GM21717 (cell line): ENCODE measurements around the gene PPP2R5C.
"Not testable (repeated sequence)": the region's sequence is repeated elsewhere in the genome, so short reads cannot be mapped to it uniquely, and the experiment has no call there.

Experiments used
- ATAC-seq: cut with Tn5 transposase; IDR thresholded peaks from one replicate; pipeline ENCODE4 v1.9.1; 2021; ENCODE audit warnings: mild to moderate bottlenecking, moderate library complexity; ENCODE audit not compliant: unreplicated experiment

Gene PPP2R5C

DNA sequence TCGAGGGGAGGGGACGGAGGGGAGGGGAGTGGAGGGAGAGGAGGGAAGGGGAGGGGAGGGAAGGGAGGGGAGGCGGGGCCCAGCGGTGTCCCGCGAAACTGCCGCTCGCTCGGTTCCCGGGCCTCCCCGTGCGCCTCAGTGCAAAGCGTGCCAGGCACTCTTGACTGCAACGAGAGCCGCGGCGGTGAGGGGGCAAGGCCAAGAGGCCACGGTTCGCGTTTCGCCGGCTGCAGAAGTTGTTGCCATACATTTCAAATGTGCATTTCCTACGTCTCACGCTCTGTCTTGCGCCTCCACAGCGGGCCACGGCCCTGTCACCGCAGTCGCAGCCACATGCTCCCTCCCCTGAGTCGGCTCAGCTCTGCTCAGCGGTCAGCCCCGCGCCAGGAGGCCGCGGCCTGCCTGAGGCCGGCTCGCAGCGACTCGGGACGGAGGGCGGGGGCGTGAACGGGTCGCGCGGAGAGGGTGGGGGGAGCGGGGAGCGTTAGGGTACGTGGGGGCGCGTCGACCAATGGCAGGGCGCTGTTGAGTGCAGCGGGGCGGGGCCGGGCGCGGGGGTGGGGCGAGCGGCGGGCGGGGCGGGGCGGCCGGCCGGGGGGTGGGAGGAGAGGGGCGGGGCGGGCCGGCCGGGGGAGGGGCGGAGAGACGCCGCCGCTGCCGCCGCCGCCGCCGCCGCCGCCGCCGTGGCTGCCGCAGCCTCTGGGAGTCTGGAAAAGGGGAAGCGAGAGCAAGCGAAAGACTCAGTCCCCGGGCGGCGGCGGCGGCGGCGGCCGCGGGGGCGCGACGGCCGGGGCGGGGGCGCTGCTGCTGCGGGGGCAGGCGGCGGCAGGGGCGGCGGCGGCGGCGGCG lies at the start of gene PPP2R5C:
Gene PPP2R5C (plus strand): TSS at position 678 of the 849 bp plus-strand sequence. CDS start 185 bp downstream, outside the sequence.
- ATAC-seq, result peak; percentile 53

DNA sequence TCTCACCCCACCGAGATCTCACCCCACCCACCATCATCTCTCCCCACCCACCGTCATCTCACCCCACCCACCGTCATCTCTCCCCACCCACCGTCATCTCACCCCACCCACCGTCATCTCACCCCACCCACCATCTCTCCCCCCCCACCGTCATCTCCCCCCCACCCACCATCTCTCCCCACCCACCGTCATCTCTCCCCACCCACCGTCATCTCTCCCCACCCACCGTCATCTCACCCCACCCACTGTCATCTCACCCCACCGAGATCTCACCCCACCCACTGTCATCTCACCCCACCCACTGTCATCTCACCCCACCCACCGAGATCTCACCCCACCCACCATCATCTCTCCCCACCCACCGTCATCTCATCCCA lies 49.7 kb upstream of the PPP2R5C start:
- not testable (repeated sequence) for ATAC-seq

DNA sequence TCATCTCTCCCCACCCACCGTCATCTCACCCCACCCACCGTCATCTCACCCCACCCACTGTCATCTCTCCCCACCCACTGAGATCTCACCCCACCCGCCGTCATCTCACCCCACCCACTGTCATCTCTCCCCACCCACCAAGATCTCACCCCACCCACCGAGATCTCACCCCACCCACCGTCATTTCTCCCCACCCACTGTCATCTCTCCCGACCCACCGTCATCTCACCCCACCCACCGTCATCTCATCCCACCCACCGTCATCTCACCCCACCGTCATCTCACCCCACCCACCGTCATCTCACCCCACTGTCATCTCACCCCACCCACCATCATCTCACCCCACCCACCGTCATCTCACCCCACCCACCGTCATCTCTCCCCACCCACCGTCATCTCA lies 49.2 kb upstream of the PPP2R5C start:
- not testable (repeated sequence) for ATAC-seq

DNA sequence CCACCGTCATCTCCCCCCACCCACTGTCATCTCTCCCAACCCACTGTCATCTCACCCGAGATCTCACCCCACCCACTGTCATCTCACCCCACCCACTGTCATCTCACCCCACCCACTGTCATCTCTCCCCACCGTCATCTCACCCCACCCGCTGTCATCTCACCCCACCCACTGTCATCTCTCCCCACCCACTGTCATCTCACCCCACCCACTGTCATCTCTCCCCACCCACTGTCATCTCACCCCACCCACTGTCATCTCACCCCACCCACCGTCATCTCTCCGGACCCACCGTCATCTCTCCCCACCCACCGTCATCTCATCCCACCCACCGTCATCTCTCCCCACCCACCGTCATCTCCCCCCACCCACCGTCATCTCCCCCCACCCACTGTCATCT lies 48.4 kb upstream of the PPP2R5C start:
- not testable (repeated sequence) for ATAC-seq

DNA sequence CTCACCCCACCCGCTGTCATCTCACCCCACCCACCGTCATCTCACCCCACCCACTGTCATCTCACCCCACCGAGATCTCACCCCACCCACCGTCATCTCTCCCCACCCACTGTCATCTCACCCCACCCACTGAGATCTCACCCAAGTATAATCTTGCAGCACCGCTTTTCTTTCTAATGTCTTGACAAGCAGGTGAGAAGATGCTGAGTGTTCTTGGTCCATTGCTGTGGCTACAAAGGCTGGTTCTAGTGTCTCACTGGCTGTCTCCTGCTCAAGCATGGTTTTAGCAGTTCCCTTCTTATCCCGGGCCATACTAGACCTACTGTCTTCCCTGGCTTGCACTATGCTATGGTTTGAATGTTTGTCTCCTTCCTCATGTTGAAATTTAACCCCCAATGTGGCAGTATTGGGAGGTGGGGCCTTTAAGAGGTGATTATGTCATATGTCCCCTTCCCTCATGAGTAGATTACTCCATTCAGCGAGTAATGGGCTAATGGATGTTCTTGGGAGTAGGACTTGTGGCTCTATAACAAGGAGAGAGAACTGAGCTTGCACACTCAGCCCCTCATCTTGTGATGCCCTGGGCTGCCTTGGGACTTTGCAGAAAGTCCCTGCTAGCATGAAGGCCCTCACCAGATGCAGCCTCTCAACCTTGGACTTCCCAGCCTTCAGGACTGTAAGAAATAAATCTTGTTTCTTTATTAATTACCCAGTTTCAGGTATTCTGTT lies 47.7 kb upstream of the PPP2R5C start:
- no peak for ATAC-seq

DNA sequence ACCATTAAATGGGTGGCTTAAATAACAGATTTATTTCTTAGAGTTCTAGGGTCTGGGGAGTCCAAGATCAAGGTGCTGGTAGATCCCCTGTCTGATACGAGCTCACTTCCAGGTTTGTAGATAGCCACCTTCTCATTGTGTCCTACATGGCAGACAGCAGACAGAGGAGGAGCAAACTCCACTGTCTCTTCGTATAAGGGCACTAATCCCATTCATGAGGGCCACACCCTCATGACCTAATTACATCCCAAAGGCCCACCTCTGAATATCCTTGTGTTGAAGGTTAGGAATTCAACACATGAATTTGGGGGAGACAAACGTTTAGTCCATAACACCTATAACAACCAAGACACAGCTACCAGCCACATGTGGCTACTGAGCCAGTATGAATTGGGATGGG lies 47.1 kb upstream of the PPP2R5C start:
- ATAC-seq, result no peak

DNA sequence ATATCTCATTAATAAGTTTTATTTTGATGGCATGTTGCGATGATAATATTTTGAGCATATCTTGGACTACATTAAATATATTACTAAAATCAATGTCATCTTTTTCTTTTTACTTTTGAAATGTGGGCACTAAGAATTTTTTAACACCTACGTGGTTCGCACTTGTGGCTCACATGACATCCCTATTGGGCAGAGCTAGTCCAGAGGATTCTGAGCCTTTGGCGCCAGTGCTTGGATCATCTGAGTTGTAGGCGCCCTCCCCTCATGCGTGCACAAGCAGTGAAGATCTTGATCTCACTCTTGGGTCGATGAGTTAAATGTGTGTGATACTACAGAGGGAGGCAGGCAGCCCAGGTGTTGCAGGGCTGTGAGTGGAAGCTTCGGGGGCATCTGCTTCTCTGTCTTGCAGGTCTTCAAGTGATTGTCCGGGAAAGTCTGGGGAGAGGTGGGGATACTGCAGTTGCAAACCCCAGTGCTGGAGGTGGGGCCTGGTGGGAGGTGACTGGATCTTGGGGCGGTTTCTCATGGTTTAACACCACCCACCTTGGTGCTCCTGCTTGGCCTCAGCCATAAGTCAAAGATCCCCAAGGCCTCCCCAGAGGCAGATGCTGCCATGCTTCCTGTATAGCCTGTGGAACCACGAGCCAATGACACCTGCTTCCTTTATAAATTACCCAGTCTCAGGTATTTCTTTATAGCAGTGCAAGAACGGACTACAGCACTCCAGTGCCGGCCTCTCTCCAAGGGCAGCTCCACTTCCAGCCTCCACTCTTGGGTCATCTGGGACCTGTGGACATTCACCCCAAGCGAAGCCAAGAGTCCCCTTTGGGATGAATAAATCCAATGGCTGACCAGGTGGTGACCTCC lies 46.1 kb upstream of the PPP2R5C start:
- no peak for ATAC-seq

DNA sequence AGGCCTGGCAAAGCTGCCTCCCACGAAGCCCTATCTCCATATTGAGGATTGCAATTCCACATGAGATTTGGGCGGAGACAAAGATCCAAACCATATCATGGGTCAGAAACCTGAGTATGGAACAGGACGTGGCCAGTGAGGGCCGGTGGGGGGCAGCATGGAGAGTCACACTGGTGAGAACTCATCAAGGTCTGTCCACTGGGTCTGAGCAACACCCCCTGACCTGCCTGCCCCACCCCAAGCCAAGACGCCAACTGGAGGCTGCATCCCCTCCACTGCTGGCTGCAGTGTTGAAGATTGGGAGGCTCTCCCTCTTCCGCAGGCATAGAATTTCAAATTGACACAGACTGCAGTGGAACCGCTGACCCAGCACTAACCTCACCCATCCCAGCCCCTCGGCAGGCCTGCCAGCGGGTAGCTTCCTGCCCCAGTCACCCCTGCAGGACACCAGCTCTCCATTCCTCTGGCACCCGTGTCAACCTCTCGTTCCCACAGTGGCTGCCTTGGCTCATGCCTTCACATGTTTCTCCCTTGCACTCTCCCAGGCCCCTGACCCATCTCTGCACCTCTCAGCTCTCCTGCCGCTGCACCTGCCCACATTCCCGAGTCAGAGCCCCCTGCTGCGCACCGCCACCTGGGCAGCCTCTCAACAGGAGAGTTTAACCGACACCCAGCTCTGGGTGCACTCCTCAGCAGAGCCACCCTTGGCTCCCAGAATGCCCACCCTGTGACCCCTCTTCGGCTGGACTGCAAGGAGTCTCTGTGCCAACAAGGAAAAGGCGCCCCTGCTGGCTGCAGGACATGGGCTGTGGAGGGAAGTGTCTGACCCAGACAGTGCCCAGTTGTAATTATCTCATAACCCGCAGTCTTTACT lies 45.2 kb upstream of the PPP2R5C start:
- ATAC-seq, result no peak

DNA sequence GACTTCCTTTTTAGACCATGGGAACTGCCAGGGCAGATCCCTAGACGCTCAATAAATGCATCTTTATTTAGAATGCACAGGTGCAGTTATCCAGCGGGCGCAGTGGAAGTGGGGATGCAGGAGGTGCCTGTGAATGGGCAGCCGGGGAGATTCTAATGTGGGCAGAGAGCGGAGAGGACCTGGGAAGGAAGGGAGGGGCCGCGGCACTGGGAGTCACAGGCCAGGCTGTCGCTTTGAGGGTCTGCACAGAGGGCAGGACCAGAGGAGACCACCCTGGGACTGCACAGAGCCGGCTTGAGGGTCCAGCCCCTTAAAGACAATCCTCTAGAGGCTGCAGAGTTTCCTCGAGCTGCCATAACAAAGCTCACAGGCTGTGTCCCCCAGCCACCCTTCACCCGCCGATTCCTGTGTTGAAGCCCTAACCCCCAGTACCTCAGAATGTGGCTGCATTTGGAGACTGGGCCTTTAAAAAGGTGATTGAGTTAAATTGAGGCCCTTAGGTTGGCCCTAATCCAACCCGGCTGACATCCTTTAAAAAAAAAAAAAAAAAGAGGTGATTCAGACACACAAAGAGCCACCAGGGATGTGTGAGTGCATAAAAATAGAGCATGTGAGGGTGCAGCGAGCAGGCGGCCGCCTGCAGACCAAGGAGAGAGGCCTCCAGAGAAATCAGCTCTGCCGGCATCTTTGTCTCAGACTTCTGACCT lies 44.4 kb upstream of the PPP2R5C start:
- ATAC-seq, result no peak

DNA sequence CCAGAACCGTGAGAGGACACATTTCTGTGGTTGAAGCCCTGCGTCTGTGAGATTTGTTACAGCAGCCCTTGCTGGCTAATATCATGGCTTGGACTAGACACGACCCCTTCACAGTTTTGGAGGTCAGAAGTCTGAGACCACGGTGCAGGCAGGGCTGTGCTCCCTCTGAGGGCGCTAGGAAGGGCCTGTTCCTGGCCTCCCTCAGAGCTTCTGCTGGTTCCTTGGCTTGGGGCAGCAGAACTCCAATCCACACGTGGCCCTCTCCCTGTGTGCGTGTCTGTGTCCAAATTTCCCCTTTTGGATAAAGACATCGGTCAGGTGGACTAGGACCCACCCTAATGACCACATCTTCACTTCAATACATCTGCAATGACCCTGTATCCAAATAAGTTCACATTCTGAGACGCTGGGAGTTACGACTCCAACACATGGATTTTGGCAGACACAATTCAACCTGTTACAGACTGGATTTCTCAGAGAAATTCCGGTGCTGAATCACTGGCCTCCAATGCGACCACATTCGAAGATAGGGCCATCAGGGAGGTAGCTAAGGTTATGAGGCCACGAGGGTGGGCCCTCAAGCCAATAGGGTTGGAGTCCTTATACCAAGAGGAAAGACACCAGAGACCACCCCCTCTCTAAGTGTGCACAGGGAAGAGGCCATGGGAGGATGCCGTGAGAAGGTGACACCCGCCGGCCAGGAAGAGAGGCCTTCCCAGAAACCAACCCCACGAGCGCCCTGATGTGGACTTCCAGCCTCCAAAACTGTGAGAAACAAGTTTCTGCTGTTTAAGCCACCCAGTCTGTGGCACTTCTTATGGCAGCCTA lies 43.6 kb upstream of the PPP2R5C start:
- ATAC-seq, result no peak

DNA sequence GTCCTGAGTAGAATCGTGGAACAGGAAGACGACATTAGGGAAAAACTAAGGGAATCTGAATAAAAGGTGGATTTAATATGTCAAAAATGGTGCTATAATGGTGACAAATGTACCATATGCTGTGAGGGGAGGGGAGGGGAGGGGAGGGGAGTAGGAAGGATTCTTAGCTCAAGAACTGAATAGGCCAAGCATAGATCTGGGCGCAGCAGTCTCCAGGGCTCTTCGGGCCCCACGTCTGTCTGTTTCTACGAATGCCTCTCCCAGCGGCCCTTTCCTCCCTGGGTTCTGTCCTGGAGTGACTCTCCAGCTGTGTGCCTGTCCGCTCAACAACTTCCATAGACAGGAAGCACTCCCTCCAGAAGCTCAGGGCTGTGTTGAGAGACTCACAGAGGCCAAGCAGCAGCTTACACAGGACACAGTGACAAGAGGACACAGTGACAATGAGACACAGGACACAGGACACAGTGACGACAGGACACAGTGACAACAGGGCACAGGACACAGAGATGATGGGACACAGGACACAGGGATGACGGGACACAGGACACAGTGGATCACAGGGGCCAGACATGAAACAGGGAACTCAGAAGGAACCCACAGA lies 42.4 kb upstream of the PPP2R5C start:
- no peak for ATAC-seq

DNA sequence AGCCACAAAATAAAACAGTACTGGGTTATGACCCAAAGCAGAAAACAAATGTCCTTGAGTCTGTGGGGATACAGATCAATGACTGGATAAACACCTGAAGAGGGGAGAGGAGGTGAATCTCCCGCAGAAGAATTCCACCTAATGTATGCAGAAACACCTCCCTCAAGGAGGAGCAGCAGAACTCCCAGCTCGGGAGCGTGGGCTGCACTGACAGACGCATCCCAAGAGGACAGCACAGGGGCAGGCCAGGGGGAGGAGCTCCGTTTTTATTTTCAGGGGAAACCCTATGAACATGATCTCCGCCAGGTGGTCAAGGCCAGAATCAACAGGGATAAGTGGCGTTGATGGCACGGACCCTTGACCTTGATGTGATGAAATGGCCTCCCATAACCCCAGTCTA lies 41.8 kb upstream of the PPP2R5C start:
- no peak for ATAC-seq

DNA sequence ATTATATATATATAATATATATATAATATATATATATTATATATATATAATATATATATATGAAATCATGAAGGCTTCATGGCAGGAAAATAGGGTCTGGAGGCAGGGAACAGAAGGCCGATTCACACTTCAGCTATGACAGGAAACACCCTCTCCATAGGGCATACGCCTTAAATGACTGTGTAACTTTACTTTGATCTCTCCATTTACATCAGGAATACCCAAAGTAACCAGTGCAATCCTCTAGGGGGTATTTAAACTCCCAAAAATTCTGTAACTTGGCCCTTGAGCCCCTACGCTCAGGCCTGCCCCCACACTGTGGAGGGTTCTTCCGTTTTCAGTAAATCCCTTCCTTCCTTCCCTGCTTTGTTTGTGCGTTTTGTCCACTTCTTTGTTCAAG lies 40.4 kb upstream of the PPP2R5C start:
- no peak for ATAC-seq

DNA sequence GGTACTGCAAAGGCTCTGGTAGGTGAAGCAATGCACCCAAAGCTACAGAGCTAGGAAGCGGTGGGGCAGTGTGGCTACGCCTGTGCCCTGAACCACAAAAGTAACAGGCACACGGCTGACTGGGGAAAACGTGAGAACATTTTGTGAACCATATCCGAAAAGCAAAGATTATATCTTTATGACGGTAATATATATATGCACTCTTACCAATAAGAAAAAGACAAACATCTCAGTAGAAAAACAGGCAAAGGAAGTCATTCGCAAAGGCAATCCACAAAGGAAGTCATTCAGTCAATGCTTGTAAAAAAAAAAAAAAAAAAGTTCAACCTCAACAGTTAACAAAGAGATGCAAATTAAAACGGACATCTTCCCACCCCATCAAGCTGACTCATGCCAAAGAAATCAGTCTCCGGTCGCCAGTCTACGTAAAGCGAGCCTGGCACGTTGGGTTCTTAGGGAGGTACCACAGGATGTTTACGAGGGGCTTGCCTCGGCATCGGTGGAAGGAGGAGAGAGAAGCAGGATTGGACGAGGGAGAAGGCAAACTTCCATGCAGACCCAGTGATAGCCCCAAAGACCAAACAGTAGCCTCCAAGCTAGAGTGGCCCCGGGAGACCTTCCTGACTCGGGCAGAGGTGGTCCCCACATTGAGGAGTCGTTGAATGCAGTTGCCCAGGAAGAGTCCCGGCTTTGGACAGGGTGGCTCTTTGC lies 39.4 kb upstream of the PPP2R5C start:
- ATAC-seq, result no peak

DNA sequence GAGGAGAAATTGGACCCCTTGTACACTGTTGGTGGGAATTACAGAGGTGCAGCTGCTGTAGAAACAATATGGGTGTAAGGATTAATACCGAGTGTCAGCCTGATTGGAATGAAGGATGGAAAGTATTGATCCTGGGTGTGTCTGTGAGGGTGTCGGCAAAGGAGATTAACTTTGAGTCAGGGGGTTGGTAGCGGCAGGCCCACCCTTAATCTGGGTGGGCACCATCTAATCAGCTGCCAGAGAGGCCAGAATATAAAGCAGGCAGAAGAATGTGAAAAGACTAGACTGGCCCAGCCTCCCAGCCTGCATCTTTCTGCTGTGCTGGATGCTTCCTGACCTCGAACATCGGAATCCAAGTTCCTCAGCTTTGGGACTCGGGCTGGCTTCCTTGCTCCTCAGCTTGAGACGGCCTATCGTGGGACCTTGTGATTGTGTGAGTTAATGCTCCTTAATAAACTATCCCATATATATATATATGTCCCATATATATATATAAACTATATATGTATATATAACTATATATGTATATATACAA lies 38.4 kb upstream of the PPP2R5C start:
- no peak for ATAC-seq

DNA sequence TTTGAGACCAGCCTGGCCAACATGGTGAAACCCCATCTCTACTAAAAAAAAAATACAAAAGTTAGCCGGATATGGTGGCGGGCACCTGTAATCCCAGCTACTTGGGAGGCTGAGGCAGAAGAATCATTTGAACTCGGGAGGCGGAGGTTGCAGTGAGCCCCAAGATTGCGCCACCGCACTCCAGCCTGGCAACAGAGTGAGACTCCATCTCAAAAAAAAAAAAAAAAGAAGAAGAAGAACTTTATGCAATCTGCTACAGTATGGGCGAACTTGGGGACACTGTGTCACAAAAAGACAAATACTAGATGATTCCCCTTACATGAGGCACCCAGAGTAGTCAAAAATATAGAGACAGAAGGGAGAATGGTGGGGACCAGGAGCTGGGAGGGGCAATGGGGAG lies 35.9 kb upstream of the PPP2R5C start:
- not testable (repeated sequence) for ATAC-seq

DNA sequence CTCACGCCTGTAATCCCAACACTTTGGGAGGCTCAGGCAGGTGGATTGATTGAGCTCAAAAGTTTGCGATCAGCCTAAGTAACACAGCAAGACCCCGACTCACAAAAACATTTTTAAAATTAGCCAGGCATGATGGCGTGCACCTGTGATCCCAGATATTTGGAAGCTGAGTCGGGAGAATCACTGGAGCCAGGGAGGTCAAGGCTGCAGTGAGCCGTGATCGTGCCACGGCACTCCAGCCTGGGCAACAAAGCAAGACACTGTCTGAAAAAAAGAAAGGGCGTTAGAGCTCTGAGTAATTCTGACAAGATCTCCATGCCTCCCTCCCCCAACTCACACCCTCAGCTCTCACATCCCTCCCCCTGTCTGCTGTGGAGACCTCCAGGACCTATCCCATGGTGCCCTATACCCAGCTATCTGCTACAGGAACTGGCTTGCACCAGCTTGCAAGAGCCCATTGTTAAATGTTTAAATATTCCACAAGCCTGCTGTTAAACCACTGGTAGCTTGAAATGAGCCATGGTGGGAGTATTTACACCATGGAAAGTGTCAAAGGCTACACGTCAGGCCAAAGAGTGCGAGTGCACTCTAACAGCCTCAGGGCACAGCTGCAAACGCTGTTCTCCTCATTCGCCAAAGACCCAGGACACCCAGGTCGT lies 35.1 kb upstream of the PPP2R5C start:
- no peak for ATAC-seq
